Mesendoderm (in vitro differentiated cells): Measurements from ENCODE around the gene CMTM8.

Experiments used
- DNase-seq: peaks from one replicate; pipeline ENCODE4 v3.0.0; 2013
- H2AK5ac ChIP-seq: 2 replicates; pipeline ENCODE4 v1.6.1; 2013; ENCODE audit warnings: low read length, inconsistent platforms
- H2BK120ac ChIP-seq: 2 replicates; pipeline ENCODE4 v1.6.1; 2013; ENCODE audit warnings: low read depth, mild to moderate bottlenecking, low read length, moderate library complexity, mixed read lengths
- H2BK15ac ChIP-seq: replicated peaks from 2 replicates; pipeline ENCODE4 v1.6.1; 2013; ENCODE audit warnings: low read depth, mild to moderate bottlenecking, moderate library complexity
- H2BK5ac ChIP-seq: 2 replicates; pipeline ENCODE4 v1.6.1; 2013; ENCODE audit warnings: low read length, inconsistent platforms
- H3K18ac ChIP-seq: 2 replicates; pipeline ENCODE4 v1.6.1; 2013; ENCODE audit warnings: mild to moderate bottlenecking, low read length, mixed read lengths
- H3K23ac ChIP-seq: one replicate; pipeline ENCODE4 v1.6.1; 2013; ENCODE audit warnings: low read length
- H3K27ac ChIP-seq: 2 replicates; pipeline ENCODE4 v1.5.1; 2013; ENCODE audit warnings: low read depth, mild to moderate bottlenecking, inconsistent platforms, low read length, moderate library complexity
- H3K27me3 ChIP-seq: 2 replicates; pipeline ENCODE4 v1.6.1; 2013; ENCODE audit warnings: low read length, control low read depth, mild to moderate bottlenecking, inconsistent platforms; ENCODE audit not compliant: insufficient read depth, poor library complexity
- H3K36me3 ChIP-seq: 2 replicates; pipeline ENCODE4 v1.6.1; 2013; ENCODE audit warnings: low read length, inconsistent platforms; ENCODE audit not compliant: control insufficient read depth, insufficient read depth
- H3K4ac ChIP-seq: one replicate; pipeline ENCODE4 v1.6.1; 2013; ENCODE audit warnings: low read depth, mild to moderate bottlenecking, low read length, moderate library complexity
- H3K4me1 ChIP-seq: 2 replicates; pipeline ENCODE4 v1.6.1; 2013; ENCODE audit warnings: low read depth, low read length, inconsistent platforms; ENCODE audit not compliant: control insufficient read depth
- H3K4me2 ChIP-seq: 2 replicates; pipeline ENCODE4 v1.6.1; 2013; ENCODE audit warnings: low read length
- H3K4me3 ChIP-seq: 2 replicates; pipeline ENCODE4 v1.5.1; 2013; ENCODE audit warnings: mild to moderate bottlenecking, low read length
- H3K56ac ChIP-seq: one replicate; pipeline ENCODE4 v1.6.1; 2013; ENCODE audit warnings: low read length
- H3K79me1 ChIP-seq: 2 replicates; pipeline ENCODE4 v1.6.1; 2013; ENCODE audit warnings: low read length, inconsistent platforms
- H3K79me2 ChIP-seq: 2 replicates; pipeline ENCODE4 v1.6.1; 2013; ENCODE audit warnings: mild to moderate bottlenecking, low read length; ENCODE audit not compliant: control insufficient read depth, insufficient read depth
- H3K9ac ChIP-seq: 2 replicates; pipeline ENCODE4 v1.6.1; 2013; ENCODE audit warnings: low read length, inconsistent platforms
- H4K5ac ChIP-seq: one replicate; pipeline ENCODE4 v1.6.1; 2013; ENCODE audit warnings: low read length
- H4K8ac ChIP-seq: one replicate; pipeline ENCODE4 v1.6.1; 2013; ENCODE audit warnings: low read depth, mild to moderate bottlenecking, control low read depth, low read length, moderate library complexity
- WGBS: extraction: QIAGEN DNeasy Blood & Tissue Kit; methylation state at CpG from one replicate; pipeline ENCODE4 v1.1.7; 2013; ENCODE audit warnings: low lambda C conversion rate, missing lambda C conversion rate; ENCODE audit not compliant: insufficient coverage; ENCODE audit errors: extremely low coverage; 5-methylcytosine and 5-hydroxymethylcytosine counted together

Gene CMTM8

GRCh38 chr3:32195995-32196540, 42.4 kb upstream of the CMTM8 start:
- H3K56ac ChIP-seq: no peak overlapping the region
- no peak overlapping the region for H2BK5ac ChIP-seq
- H3K4ac ChIP-seq: no peak overlapping the region

GRCh38 chr3:32197991-32198390, 40.5 kb upstream of the CMTM8 start:
- Histone ChIP-seq H3K9ac (no peak overlapping the region), H2BK5ac (no peak overlapping the region)
- no CpG with 5 or more reads among the region's 1 CpG for WGBS

More at GRCh38 chr3:32195995-32196540, 42.4 kb upstream of the CMTM8 start:
- no peaks in the 10 kb centered on the region for H3K79me2 ChIP-seq
- no peak overlapping the region for H4K5ac ChIP-seq
- no peak overlapping the region for H3K4me2 ChIP-seq
- H3K23ac ChIP-seq: no peak overlapping the region
- H3K27me3 ChIP-seq: no peaks in the 10 kb centered on the region
- H3K4me1 ChIP-seq: no peaks in the 10 kb centered on the region
- no peaks in the 10 kb centered on the region for H3K36me3 ChIP-seq
- DNase-seq: no peak
- H2AK5ac ChIP-seq: no peak overlapping the region
- no peak overlapping the region for H2BK15ac ChIP-seq
- no peak overlapping the region for H4K8ac ChIP-seq
- H3K79me1 ChIP-seq: no peaks in the 10 kb centered on the region
- no peak overlapping the region for H3K18ac ChIP-seq
- H3K27ac ChIP-seq: no peak overlapping the region
- no peak overlapping the region for H3K4me3 ChIP-seq
- no CpG with 5 or more reads among the region's 4 CpGs for WGBS
- no peak overlapping the region for H2BK120ac ChIP-seq
- H3K9ac ChIP-seq: no peak overlapping the region

GRCh38 chr3:32198714-32199113, 39.8 kb upstream of the CMTM8 start:
- H3K4ac ChIP-seq: no peak overlapping the region
- no peak overlapping the region for H3K18ac ChIP-seq
- H2BK5ac ChIP-seq: no peak overlapping the region
- H3K27me3 ChIP-seq: no peaks in the 10 kb centered on the region
- H3K79me2 ChIP-seq: no peaks in the 10 kb centered on the region
- H3K56ac ChIP-seq: no peak overlapping the region
- H3K9ac ChIP-seq: no peak overlapping the region
- no peaks in the 10 kb centered on the region for H3K79me1 ChIP-seq
- H2BK15ac ChIP-seq: no peak overlapping the region
- no peak for DNase-seq
- no peak overlapping the region for H2BK120ac ChIP-seq
- H4K8ac ChIP-seq: no peak overlapping the region
- no CpG with 5 or more reads among the region's 3 CpGs for WGBS
- H2AK5ac ChIP-seq: no peak overlapping the region
- H3K27ac ChIP-seq: no peak overlapping the region
- no peak overlapping the region for H3K4me3 ChIP-seq
- no peak overlapping the region for H4K5ac ChIP-seq
- H3K36me3 ChIP-seq: no peaks in the 10 kb centered on the region
- no peaks in the 10 kb centered on the region for H3K4me1 ChIP-seq
- no peak overlapping the region for H3K23ac ChIP-seq
- no peak overlapping the region for H3K4me2 ChIP-seq

More at GRCh38 chr3:32197991-32198390, 40.5 kb upstream of the CMTM8 start:
- Histone ChIP-seq H4K8ac (no peak overlapping the region), H4K5ac (no peak overlapping the region), H2BK15ac (no peak overlapping the region), H3K18ac (no peak overlapping the region), H2BK120ac (no peak overlapping the region), H3K79me2 (no peaks in the 10 kb centered on the region), H3K79me1 (no peaks in the 10 kb centered on the region), H3K4ac (no peak overlapping the region), H3K23ac (no peak overlapping the region), H3K27me3 (no peaks in the 10 kb centered on the region), H3K4me3 (no peak overlapping the region), H3K4me1 (no peaks in the 10 kb centered on the region), H3K56ac (no peak overlapping the region), H2AK5ac (no peak overlapping the region), H3K36me3 (no peaks in the 10 kb centered on the region), H3K4me2 (no peak overlapping the region), H3K27ac (no peak overlapping the region)
- no peak for DNase-seq

- Histone ChIP-seq H2BK120ac (no peak overlapping the region), H2AK5ac (no peak overlapping the region), H3K27me3 (no peaks in the 10 kb centered on the region), H4K8ac (no peak overlapping the region), H4K5ac (no peak overlapping the region), H3K4me2 (no peak overlapping the region), H3K18ac (no peak overlapping the region), H3K4ac (no peak overlapping the region), H3K56ac (no peak overlapping the region), H3K79me2 (no peaks in the 10 kb centered on the region), H3K27ac (no peak overlapping the region), H2BK15ac (no peak overlapping the region), H3K36me3 (no peaks in the 10 kb centered on the region), H2BK5ac (no peak overlapping the region), H3K4me1 (no peaks in the 10 kb centered on the region), H3K4me3 (no peak overlapping the region), H3K9ac (no peak overlapping the region), H3K79me1 (no peaks in the 10 kb centered on the region), H3K23ac (no peak overlapping the region)
- no CpG with 5 or more reads among the region's 7 CpGs for WGBS
- no peak for DNase-seq
Observed at GRCh38 chr3:32200490-32200889, 38.0 kb upstream of the CMTM8 start.

- Histone ChIP-seq H2AK5ac (no peak overlapping the region), H2BK120ac (no peak overlapping the region), H2BK5ac (no peak overlapping the region), H3K79me2 (no peaks in the 10 kb centered on the region), H3K56ac (no peak overlapping the region), H4K5ac (no peak overlapping the region), H3K4me2 (no peak overlapping the region), H2BK15ac (no peak overlapping the region), H3K4me1 (no peaks in the 10 kb centered on the region), H3K23ac (peak overlapping the region; percentile 11), H3K36me3 (no peaks in the 10 kb centered on the region), H4K8ac (no peak overlapping the region), H3K27ac (no peak overlapping the region), H3K4ac (no peak overlapping the region), H3K4me3 (no peak overlapping the region), H3K9ac (no peak overlapping the region), H3K79me1 (no peaks in the 10 kb centered on the region), H3K27me3 (no peaks in the 10 kb centered on the region), H3K18ac (no peak overlapping the region)
- DNase-seq: no peak
- no CpG with 5 or more reads among the region's 10 CpGs for WGBS
Observed at GRCh38 chr3:32200992-32201758, 37.3 kb upstream of the CMTM8 start.
